Jurkat, Clone E6-1 (cell line): ENCODE measurements around the gene AKAP6.

ENCODE experiments used
- DNase-seq: peaks from one replicate; pipeline ENCODE4 v3.0.0-alpha.2; 2011; ENCODE audit warnings: low read depth, low spot score
- H3K4me3 ChIP-seq: 2 replicates; pipeline ENCODE4 v1.5.1; 2011; ENCODE audit warnings: mild to moderate bottlenecking, low read length, control low read depth, moderate library complexity

AKAP6 gene

GRCh38 chr14:32662211-32662610 is 333.1 kb downstream of the AKAP6 start:
- H3K4me3 ChIP-seq = no peak overlapping the region
- no peak for DNase-seq

- no peak for DNase-seq
- no peak overlapping the region for H3K4me3 ChIP-seq
Measured at GRCh38 chr14:32666308-32666707, 337.2 kb downstream of the AKAP6 start.

- H3K4me3 ChIP-seq = no peak overlapping the region
- no peak for DNase-seq
Measured at GRCh38 chr14:32667287-32667686, 338.2 kb downstream of the AKAP6 start.

GRCh38 chr14:32667791-32668190 is 338.7 kb downstream of the AKAP6 start:
- no peak overlapping the region for H3K4me3 ChIP-seq
- DNase-seq = no peak

GRCh38 chr14:32669391-32669790 is 340.3 kb downstream of the AKAP6 start:
- DNase-seq = no peak
- no peak overlapping the region for H3K4me3 ChIP-seq

- no peak overlapping the region for H3K4me3 ChIP-seq
- DNase-seq = no peak
Measured at GRCh38 chr14:32675433-32675832, 346.3 kb downstream of the AKAP6 start.

GRCh38 chr14:32677129-32677780 is 348.2 kb downstream of the AKAP6 start:
- no peak for DNase-seq

GRCh38 chr14:32678088-32678487 is 349.0 kb downstream of the AKAP6 start:
- H3K4me3 ChIP-seq = no peak overlapping the region
- DNase-seq = no peak

More at GRCh38 chr14:32677129-32677780, 348.2 kb downstream of the AKAP6 start:
- no peak overlapping the region for H3K4me3 ChIP-seq

GRCh38 chr14:32679927-32680612 is 351.0 kb downstream of the AKAP6 start:
- DNase-seq = no peak

GRCh38 chr14:32681598-32681997 is 352.5 kb downstream of the AKAP6 start:
- DNase-seq = no peak
- H3K4me3 ChIP-seq = no peak overlapping the region

More at GRCh38 chr14:32679927-32680612, 351.0 kb downstream of the AKAP6 start:
- no peak overlapping the region for H3K4me3 ChIP-seq

- no peak overlapping the region for H3K4me3 ChIP-seq
- DNase-seq = no peak
Measured at GRCh38 chr14:32682214-32682613, 353.1 kb downstream of the AKAP6 start.

GRCh38 chr14:32683679-32684078 is 354.6 kb downstream of the AKAP6 start:
- H3K4me3 ChIP-seq = no peak overlapping the region
- no peak for DNase-seq

- no peak for DNase-seq
- no peak overlapping the region for H3K4me3 ChIP-seq
Measured at GRCh38 chr14:32688941-32689340, 359.8 kb downstream of the AKAP6 start.

- no peak for DNase-seq
- H3K4me3 ChIP-seq = no peak overlapping the region
Measured at GRCh38 chr14:32692441-32692840, 363.3 kb downstream of the AKAP6 start.

GRCh38 chr14:32693114-32693513 is 364.0 kb downstream of the AKAP6 start:
- DNase-seq = no peak
- H3K4me3 ChIP-seq = no peak overlapping the region

- no peak for DNase-seq
- no peak overlapping the region for H3K4me3 ChIP-seq
Measured at GRCh38 chr14:32694795-32695449, 365.8 kb downstream of the AKAP6 start.

- no peak overlapping the region for H3K4me3 ChIP-seq
- no peak for DNase-seq
Measured at GRCh38 chr14:32696325-32697091, 367.4 kb downstream of the AKAP6 start.

- H3K4me3 ChIP-seq = no peak overlapping the region
- no peak for DNase-seq
Measured at GRCh38 chr14:32697114-32697513, 368.0 kb downstream of the AKAP6 start.

- no peak for DNase-seq
- H3K4me3 ChIP-seq = no peak overlapping the region
Measured at GRCh38 chr14:32697704-32698103, 368.6 kb downstream of the AKAP6 start.

GRCh38 chr14:32698831-32699230 is 369.7 kb downstream of the AKAP6 start:
- H3K4me3 ChIP-seq = no peak overlapping the region
- DNase-seq = no peak
